GM18907 (cell line): Measurements from ENCODE around the gene DYNC2I2.
"Not testable (repeated sequence)": the region's sequence is repeated elsewhere in the genome, so short reads cannot be mapped to it uniquely, and the experiment has no call there.

Source experiments
- ATAC-seq: cut with Tn5 transposase; IDR thresholded peaks from one replicate; pipeline ENCODE4 v1.9.1; 2021; ENCODE audit warnings: mild to moderate bottlenecking, moderate library complexity; ENCODE audit not compliant: unreplicated experiment

Gene DYNC2I2

DNA sequence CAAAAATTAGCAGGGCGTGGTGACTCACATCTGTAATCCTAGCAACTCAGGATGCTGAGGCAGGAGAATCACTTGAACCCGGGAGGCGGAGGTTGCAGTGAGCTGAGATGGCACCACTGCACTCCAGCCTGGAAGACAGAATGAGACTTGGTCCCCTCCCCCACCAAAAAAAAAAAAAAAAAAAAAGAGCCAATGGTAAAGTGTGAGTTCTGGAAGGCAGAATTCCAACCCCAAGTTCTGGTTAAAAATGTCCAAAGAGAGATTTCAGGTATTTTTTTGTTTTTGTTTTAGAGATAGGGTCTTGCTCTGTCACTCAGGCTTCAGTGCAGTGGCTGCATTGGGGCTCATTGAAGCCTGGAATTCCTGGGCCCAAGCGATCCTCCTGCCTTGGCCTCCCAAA, 30.8 kb upstream of the DYNC2I2 start:
- no peak for ATAC-seq

DNA sequence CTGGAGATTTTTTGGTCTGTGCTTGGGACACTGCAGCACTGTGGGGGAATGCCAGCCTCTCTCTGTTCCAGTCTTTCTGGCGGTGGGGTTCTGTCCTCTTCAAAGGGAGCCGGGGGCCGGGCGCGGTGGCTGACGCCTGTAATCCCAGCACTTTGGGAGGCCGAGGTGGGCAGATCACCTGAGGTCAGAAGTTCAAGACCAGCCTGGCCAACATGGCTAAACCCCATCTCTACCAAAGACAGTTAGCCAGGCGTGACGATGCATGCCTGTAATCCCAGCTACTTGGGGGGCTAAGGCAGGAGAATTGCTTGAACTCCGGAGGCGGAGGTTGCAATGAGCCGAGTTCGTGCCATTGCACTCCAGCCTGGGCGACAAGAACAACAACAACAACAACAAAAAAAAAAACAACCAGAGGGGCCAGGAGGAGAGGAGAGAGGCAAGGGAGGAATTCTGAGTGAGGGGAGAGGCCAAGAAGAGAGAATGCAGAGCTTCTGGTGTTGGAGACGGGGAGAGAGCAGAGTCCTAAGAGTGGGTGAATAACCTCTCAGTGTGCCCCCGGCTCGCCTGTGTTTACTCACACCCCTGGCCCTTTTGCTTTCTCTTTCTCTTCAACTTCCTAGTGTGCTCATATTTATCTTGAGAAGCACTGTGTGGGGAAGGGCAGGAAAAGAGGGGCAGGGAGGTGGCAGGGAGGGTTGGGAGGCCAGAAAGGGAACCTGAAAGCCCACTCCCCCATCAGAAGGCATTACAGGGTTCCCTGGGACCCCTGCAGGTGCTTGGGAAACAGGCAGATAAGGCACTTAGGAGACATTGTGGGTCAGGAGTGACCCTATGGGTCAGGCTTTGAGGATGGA, 29.2 kb upstream of the DYNC2I2 start:
- ATAC-seq = no peak

DNA sequence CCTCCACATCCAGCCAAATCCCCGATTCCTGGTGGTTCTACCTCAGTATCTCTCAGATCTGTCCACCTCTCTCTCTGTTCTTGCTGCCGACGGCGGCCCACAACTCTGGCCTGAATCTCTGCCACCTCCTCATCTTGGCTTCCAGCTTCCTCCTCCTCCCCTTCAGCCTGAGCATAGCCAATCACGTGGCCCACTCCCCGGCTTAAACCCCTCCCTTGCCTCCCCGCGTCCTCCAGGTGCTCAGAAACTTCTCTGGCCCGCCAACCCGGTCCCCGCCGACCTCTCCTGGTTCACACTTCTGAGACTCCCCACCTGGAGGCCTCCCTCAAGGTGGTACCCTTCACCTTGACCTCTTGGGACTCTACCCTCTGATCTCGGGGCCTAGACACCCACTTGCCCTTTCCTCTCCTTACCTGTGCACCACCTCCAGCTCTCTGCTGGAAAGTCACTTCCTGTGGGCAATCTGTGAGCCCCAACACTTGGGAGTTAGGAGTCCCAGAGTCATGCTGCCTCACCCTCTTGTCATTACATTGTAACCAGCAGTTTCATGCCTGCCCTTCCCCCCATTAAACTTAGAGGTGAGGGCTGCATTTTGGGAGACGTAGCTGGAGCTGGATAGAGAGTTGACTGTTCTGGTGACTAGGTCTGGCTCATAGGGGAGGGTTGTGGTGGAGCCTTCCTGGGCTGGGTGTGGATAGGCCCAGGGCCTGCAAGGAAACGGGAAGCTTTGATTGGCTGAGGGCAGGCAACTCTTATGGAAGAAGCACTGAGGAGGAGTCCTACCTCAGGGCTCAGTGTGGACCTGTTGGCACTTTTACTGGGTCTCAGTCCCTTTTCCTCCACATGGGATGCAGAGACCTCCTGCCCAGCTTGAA, 27.9 kb upstream of the DYNC2I2 start:
- ATAC-seq = peak; percentile 36

DNA sequence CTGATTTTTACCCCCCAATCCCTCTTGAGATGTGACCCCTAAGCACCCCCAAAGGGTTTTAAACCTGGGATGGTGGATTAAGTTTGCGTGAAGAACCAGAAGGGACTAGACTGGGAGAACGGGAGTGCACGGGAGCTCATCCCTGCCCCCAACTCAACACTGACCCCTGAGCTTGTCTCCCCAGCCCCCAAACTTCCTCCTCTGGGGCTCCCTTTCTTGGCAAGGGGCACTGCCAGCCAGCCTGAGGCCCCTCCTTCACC, 27.3 kb upstream of the DYNC2I2 start:
- no peak for ATAC-seq

DNA sequence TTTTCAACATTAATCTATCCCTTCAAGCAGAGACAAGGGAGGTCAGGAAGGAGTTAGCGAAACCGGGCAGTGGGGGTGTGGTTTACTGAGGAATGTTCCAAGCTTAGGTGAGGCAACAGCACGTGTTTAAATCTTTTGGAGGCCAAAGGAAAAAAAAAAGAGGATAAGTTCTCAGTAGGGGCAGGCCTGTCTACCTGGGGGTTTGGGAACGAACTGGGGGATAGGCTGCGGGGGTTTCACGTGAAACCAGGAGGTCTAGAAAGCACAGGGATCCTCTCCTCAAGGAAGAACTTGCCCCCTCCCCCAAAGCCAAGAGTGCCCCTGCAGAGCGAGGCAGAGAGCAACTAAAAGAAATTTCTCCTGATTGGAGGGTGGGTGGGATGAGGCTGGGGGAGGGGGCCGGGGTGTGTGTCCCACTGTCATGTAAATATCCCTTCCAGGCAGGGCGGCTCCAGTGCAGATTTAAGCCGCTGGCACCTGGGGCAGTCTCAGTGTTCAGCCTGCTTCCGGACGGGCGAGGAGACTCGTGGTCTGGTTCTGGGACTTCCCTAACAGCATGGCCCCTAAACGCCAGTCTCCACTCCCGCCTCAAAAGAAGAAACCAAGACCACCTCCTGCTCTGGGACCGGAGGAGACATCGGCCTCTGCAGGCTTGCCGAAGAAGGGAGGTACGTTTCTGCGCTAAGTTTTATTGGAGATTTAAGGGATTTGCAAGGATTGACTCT, 26.9 kb upstream of the DYNC2I2 start:
- ATAC-seq = peak; percentile 30

DNA sequence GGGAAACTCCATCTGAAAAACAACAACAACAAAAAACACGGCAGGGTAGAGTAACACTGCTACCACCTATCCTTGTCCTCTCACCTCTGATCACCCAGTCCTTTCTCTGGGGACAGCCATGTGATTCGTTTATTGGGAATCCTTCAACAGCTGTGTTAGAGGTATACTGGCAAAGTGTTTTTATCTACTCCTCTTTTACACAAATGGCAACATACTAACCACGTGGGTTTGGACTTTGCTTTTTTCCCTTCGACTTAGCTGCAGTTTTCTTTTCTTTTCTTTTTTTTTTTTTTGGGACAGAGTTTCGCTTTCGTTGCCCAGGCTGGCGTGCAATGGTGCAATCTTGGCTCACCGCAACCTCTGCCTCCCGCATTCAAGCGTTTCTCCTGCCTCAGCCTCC, 21.1 kb upstream of the DYNC2I2 start:
- no peak for ATAC-seq

DNA sequence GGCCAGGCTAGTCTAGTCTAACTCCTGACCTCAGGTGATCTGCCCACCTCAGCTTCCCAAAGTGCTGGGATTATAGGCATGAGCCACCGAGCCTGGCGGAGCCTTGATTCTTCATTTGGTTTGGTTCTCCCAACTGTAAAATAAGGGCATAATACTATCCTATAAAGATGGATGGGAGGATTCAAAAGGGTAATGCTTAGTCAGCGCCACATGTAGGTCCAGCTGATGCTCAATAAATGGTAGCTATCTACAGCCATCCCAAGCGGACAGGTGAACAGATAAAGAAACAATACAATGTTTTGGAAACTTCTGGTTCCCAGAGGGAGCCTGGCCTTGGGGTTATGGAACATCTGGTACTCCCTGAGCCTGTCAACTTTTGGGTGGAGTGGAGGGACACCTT, 18.7 kb upstream of the DYNC2I2 start:
- no peak for ATAC-seq

DNA sequence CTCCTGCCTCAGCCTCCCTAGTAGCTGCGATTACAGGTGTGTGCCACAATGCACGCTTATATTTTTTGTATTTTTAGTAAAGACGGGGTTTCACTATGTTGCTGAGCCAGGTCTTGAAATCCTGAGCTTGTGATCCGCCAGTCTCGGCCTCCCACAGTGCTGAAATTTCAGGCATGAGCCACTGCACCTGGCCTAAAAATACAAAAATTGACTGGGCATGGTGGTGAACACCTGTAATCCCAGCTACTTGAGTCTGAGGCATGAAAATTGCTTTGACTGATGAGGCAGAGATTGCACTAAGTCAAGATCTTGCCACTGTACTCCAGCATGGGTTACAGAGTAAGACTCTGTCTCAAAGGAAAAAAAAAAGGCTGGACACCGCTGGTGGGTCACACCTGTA, 13.1 kb upstream of the DYNC2I2 start:
- no peak for ATAC-seq

DNA sequence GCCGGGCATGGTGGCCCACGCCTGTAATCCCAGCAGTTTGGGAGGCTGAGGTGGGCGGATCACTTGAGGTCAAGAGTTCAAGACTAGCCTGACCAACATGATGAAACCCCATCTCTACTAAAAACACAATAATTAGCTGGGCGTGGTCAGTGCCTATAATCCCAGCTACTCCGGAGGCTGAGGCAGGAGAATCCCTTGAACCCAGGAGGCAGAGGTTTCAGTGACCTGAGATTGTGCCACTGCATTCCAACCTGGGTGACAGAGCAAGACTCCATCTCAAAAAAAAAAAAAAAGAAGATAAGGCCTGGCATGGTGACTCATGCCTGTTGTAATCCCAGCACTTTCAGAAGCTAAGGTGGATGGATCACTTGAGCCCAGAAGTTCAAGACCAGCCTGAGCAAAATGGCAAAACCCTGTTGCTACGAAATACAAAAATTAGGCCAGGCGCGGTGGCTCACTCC, 9.9 kb upstream of the DYNC2I2 start:
- not testable (repeated sequence) for ATAC-seq

DNA sequence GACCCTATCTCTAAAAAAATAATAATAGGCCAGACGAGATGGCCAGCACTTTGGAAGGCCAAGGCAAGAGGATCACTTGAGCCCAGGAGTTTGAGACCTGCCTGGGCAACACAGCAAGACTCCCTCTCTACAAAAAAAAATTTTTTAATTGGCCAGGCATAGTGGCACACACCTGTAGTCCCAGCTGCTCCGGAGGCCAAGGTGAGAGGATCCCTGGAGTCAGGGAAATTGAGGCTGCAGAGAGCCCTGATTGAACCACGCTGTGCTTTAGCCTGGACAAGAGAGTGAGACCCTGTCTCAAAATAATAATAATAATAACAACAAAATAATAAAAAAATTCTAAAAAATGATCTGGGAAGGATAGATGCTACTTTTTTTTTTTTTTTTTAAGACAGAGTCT, 1.1 kb upstream of the DYNC2I2 start:
- no peak for ATAC-seq

DNA sequence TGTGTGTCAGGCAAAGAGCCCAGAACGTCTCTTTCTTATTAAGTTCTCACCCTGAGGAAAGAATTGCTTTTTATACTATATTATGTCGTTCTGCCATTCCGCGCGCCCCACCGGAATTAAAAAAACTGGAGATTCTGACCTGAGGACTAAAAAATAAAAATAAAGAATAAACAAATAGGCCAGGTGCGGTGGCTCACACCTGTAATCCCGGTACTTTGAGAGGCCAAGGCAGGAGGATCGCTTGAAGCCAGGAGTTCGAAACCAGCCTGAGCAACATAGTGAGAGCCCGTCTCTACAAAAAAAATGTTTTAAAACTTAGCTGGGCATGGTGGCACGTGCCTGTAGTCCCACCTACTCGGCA, 677 bp upstream of the DYNC2I2 start:
- no peak for ATAC-seq

DNA sequence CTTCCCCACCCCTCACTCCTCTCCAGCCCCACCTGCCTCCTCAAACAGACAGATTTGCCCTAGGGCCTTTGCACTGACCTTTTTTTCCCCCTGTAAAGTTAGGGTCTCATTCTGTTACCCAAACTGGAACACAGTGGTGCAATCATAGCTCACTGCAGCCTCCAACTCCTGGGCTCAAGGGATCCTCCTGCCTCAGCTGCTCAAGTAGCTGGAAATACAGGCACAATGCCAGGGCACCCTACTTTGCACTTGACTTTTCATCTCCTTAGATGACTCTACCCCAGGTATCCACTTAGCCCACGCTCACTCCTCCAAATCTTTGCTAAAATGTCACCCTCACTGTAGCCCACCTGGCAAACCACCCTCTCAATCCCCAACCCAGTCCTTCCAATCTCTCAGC, 2.2 kb downstream of the DYNC2I2 start:
- ATAC-seq = no peak

DNA sequence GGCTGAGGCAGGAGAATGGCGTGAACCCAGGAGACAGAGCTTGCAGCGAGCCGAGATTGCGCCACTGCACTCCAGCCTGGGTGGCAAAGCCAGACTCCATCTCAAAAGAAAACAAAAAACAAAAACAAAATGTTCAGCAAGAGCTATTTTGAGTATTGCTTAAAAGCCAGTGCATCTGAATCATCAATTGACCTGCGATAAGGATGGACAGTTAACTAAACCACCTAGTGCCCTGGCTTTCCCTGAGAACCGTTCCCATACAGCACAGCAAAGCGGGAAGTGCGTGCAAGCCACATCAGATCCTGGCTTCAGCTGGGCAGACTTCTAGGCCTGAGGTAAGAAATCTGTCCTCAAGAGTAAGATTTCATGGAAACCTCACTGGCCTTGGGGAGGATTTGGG, 2.7 kb downstream of the DYNC2I2 start:
- ATAC-seq = no peak

DNA sequence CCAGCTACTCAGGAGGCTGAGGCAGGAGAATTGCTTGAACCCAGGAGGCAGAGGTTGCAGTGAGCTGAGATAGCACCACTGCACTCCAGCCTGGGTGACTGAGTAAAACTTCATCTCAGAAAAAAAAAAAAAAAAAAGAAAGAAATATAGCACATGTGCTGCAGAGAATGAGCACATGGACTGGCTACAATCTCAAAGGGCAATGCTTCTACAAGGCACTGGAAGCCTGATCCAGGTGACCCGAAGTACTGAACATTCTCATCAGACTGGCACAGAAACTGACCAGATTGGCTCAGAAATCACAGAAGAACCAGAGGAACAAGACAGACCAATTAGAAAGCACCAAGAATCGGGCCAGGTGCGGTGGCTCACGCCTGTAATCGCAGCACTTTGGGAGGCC, 4.8 kb downstream of the DYNC2I2 start:
- ATAC-seq = no peak

DNA sequence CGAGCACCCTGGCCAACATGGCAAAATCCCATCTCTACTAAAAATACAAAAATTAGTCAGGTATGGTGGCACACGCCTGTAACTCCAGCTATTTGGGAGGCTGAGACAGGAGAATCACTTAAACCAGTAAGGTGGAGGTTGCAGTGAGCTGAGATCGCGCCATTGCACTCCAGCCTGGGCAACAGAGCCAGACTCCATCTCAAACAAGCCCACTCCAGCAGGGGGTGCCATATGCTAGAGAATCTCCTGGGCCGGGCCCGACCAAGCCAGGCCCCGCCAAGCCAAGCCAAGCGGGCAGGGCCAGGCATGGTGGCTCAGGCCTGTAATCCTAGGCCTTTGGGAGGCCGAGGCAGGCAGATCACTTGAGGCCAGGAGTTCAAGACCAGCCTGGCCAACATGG, 8.4 kb downstream of the DYNC2I2 start:
- ATAC-seq = not testable (repeated sequence)

DNA sequence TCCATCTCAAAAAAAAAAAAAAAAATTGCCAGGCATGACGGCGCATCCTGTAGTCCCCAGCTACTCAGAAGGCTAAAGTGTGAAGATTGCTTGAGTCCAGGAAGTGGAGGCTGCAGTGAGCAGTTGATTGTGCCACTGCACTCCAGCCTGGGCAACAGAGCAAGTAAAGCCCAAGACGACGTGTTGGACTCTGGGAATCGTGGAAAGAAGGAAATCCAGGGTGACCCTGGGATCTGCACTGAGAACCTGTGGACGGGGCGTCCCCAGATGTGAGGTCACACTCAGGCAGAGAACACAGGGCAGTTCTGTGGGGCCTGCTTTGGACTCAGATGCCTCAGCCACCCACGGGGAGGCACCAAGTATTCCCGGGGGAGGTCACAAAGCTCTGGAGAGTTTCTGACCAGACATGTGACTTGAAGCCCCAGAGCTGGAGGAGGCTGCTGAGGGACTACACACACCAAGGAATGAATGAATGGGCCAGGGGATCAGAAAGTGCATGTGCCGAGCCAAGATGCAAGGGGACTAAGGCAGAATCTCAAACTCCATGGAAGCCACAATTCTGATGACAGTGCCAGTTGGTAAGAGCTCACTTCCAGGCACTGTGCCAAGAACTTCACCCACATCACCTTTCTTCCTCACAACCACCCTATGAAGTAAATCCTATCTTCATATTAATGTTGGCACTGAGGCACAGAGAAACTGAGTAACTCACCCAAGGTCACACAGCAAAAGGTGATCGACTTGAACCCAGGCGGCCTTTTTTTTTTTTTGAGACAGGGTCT, 12.9 kb downstream of the DYNC2I2 start:
- ATAC-seq = peak; percentile 51

DNA sequence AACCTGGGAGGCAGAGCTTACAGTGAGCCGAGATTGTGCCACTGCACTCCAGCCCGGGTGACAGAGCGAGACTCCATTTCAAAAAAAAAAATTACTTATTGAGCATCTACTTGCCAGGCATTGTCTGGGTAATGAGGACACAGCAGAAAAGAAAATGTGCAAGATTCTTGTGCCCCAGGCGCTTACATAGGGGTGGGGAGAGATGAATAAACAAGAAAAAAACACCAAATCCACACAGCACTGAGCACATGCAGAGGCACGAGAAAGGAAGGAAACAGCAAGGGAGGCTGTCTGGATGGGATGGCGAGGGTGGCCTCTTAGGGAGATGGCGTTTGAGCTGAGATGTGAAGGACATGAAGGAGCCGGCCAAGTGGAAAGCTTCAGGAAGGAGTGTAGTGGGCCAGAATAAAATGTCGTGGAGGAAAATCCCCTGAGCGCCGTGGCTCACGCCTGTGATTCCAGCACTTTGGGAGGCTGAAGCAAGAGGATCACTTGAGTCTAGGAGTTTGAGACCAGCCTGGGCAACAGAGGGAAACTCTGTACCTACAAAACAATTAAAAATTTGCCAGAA, 13.9 kb downstream of the DYNC2I2 start:
- ATAC-seq = no peak

DNA sequence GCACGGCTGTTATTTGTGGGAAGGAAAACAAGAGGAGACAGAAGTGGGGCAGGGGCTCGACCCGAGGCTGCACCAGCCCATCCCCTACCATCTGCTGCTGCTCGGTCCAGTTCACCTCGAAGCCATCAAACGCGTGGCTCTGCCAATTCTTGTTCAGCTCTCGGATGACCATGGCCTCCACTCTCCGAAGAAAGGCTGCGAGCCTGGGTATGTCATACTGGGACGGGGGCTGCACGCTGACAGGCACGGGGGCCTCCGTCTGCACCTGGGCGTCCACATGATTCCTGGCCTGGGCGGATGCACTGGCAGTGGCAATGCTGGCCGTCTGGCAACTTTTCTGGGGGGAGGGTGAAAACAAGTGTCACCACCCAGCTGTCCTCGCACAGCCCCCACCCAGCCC, 16.0 kb downstream of the DYNC2I2 start:
- ATAC-seq = no peak

DNA sequence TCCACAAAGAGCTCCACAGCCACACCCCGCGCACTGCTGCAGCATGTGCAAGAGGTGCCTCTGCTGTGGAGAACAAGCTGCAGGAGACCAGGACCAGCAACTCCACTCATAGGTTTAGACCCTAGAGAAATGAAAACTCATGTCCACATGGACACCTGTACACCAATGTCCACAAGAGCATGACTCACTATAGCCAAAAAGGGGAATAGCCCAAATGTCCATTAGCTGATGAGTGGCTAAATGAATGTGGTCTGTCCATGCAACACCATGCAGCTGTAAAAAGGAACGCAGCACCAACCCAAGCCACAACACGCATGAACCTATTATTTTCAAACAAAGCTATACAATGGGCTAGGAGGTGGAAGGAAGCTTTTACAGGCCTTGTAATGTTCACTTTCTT, 18.1 kb downstream of the DYNC2I2 start:
- ATAC-seq = no peak

DNA sequence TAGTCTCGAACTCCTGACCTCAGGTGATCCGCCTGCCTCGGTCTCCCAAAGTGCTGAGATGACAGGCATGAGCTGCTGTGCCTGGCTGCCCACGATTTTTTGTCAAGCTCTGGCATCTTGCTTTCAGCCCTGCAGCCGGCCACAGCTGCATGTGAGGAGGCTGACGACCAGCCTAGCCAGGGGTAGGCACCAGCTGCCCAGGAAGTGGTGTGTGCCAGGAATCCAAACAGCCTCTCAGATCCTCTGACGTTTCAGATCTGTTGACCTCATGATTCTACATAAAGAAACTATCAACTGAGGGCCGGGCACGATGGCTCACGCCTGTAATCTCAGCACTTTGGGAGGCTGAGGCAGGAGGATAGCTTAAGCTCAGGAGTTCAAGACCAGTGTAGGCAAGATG, 19.0 kb downstream of the DYNC2I2 start:
- ATAC-seq = no peak
